Progenitor cell of endocrine pancreas (in vitro differentiated cells): ENCODE measurements around the gene CCDC30. TPM values are rescaled to one million over a fixed set of nuclear protein-coding genes. Genes with fewer than 3 reads are reported as not detected.

Experiments
- DNase-seq: peaks from one replicate; pipeline ENCODE4 v3.0.0; 2021; ENCODE audit warnings: low spot score; ENCODE audit not compliant: unreplicated experiment
- H3K27ac Mint-ChIP-seq: 2 replicates; pipeline ENCODE4 v1.8.0; 2021; ENCODE audit warnings: mild to moderate bottlenecking, moderate library complexity, mixed read lengths
- H3K27me3 Mint-ChIP-seq: 2 replicates; pipeline ENCODE4 v1.8.0; 2021; ENCODE audit warnings: mixed read lengths
- H3K36me3 Mint-ChIP-seq: 2 replicates; pipeline ENCODE4 v1.8.0; 2022; ENCODE audit warnings: mixed read lengths; ENCODE audit not compliant: insufficient read depth
- H3K4me1 Mint-ChIP-seq: 2 replicates; pipeline ENCODE4 v1.8.0; 2021; ENCODE audit warnings: low read depth, mixed read lengths
- H3K4me3 Mint-ChIP-seq: 2 replicates; pipeline ENCODE4 v1.8.0; 2021; ENCODE audit warnings: low read depth, mild to moderate bottlenecking, moderate library complexity, mixed read lengths
- H3K9me3 Mint-ChIP-seq: 2 replicates; pipeline ENCODE4 v1.8.0; 2021; ENCODE audit warnings: low read depth, mixed read lengths
- total RNA-seq: library from RNA; stranded (reverse); gene quantifications from 2 replicates; pipeline ENCODE4 v1.2.1, GENCODE V29; 2021
- TF ChIP-seq, protein P1 (sequence below): fragments of 200-600 bp; sonication (generic); IDR thresholded peaks from one replicate; pipeline ENCODE4 v1.5.0; 2021; ENCODE audit warnings: antibody characterized with exemption, mild to moderate bottlenecking; ENCODE audit not compliant: unreplicated experiment

The CCDC30 gene
- total RNA-seq, 1 donor from 2014 or later: 23.6 TPM

DNA sequence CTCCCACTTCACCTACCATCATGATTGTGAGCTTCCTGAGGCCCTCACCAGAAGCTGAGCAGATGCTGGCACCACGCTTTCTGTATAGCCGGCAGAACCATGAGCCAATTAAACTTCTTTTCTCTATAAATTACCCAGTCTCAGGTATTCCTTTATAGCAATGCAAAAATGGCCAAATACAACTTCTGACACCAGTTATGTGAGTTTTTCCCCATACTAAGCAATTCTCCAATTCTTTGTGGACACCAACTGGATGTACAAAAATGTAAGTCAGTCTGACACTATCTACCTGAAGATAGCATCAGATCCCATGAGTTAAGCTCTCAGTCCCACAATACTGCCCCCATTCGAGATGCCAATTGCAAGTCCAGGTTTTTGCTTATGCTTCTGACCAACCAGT is 129.7 kb downstream of the CCDC30 start:
- no peak overlapping the region for H3K4me3 Mint-ChIP-seq
- peaks cover 29% of the 10 kb centered on the region for H3K36me3 Mint-ChIP-seq
- no peaks in the 10 kb centered on the region for H3K27me3 Mint-ChIP-seq
- TF ChIP-seq, protein P1, sequence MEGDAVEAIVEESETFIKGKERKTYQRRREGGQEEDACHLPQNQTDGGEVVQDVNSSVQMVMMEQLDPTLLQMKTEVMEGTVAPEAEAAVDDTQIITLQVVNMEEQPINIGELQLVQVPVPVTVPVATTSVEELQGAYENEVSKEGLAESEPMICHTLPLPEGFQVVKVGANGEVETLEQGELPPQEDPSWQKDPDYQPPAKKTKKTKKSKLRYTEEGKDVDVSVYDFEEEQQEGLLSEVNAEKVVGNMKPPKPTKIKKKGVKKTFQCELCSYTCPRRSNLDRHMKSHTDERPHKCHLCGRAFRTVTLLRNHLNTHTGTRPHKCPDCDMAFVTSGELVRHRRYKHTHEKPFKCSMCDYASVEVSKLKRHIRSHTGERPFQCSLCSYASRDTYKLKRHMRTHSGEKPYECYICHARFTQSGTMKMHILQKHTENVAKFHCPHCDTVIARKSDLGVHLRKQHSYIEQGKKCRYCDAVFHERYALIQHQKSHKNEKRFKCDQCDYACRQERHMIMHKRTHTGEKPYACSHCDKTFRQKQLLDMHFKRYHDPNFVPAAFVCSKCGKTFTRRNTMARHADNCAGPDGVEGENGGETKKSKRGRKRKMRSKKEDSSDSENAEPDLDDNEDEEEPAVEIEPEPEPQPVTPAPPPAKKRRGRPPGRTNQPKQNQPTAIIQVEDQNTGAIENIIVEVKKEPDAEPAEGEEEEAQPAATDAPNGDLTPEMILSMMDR: no peak
- peaks cover 3% of the 10 kb centered on the region for H3K4me1 Mint-ChIP-seq
- no peak overlapping the region for H3K27ac Mint-ChIP-seq
- DNase-seq: no peak
- H3K9me3 Mint-ChIP-seq: peaks cover 18% of the 10 kb centered on the region

GRCh38 chr1:42593486-42594100 is 130.5 kb downstream of the CCDC30 start:
- Mint-ChIP-seq H3K36me3 (peaks cover 22% of the 10 kb centered on the region), H3K27ac (no peak overlapping the region), H3K9me3 (peaks cover 10% of the 10 kb centered on the region), H3K4me3 (no peak overlapping the region), H3K27me3 (no peaks in the 10 kb centered on the region), H3K4me1 (peaks cover 3% of the 10 kb centered on the region)
- TF ChIP-seq, protein P1: no peak
- no peak for DNase-seq

DNA sequence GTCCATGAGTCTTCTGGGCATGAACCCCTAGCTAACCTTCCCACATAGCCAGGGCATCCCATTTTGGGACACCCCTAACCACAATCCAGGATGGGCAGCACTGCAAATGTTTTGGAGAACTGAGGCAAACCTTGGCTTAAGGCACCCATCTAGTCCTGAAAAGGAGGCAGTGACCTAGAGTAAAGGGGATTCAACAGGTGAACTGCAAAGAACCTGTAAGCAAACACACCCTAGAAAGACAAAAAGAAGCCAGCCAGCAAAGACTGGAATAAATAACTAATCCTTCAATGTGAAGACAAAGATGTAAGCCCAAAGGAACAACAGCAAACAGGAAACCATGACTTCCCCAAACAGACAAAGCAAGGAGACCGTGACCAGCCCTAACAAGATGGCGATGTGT is 138.4 kb downstream of the CCDC30 start:
- Mint-ChIP-seq H3K36me3 (peaks cover 5% of the 10 kb centered on the region), H3K27ac (no peak overlapping the region), H3K27me3 (no peaks in the 10 kb centered on the region), H3K9me3 (peaks cover 21% of the 10 kb centered on the region), H3K4me3 (no peak overlapping the region), H3K4me1 (no peaks in the 10 kb centered on the region)
- no peak for DNase-seq
- TF ChIP-seq, protein P1: no peak

DNA sequence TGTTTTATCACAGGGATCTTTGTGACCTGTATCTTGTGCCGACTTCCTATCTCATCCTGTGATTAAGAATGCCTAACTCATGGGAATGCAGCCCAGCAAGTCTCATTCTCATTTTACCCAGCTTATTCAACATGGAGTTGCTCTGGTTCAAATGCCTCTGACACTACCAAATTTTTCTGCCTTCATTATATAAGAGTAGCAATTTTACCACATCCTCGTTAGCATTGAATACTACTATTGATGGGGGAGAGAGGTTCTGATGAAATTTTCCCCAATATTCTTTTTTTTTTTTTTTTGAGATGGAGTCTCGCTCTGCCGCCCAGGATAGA is 150.7 kb downstream of the CCDC30 start:
- Mint-ChIP-seq H3K9me3 (no peaks in the 10 kb centered on the region), H3K36me3 (no peaks in the 10 kb centered on the region)

GRCh38 chr1:42618866-42619265 is 155.8 kb downstream of the CCDC30 start:
- DNase-seq: no peak
- TF ChIP-seq, protein P1: no peak
- H3K27me3 Mint-ChIP-seq: no peaks in the 10 kb centered on the region
- no peak overlapping the region for H3K27ac Mint-ChIP-seq
- H3K4me3 Mint-ChIP-seq: no peak overlapping the region
- no peaks in the 10 kb centered on the region for H3K9me3 Mint-ChIP-seq
- no peaks in the 10 kb centered on the region for H3K4me1 Mint-ChIP-seq
- peaks cover 1% of the 10 kb centered on the region for H3K36me3 Mint-ChIP-seq

More for the DNA sequence above, 150.7 kb downstream of the CCDC30 start:
- no peak overlapping the region for H3K4me3 Mint-ChIP-seq
- TF ChIP-seq, protein P1: no peak
- no peak overlapping the region for H3K27ac Mint-ChIP-seq
- no peaks in the 10 kb centered on the region for H3K4me1 Mint-ChIP-seq
- no peaks in the 10 kb centered on the region for H3K27me3 Mint-ChIP-seq
- DNase-seq: no peak
